HG03442 (cell line): ENCODE data around the gene C3orf33.
"Not testable (repeated sequence)": the region's sequence is repeated elsewhere in the genome, so short reads cannot be mapped to it uniquely, and the experiment has no call there.

Experiments
- ATAC-seq: cut with Tn5 transposase; IDR thresholded peaks from one replicate; pipeline ENCODE4 v1.9.1; 2021; ENCODE audit warnings: mild to moderate bottlenecking, moderate library complexity; ENCODE audit not compliant: unreplicated experiment

Gene C3orf33

GRCh38 chr3:155805802-155806618 lies at the start of gene C3orf33:
Gene C3orf33 (minus strand): TSS chr3:155806278. CDS start chr3:155806252, 26 bp downstream.
- peak; percentile 92 for ATAC-seq

- ATAC-seq, result peak; percentile 92
These were observed 48.3 kb upstream of the C3orf33 start, which contains the start of gene SLC33A1 for GRCh38 chr3:155854141-155854940. Gene SLC33A1 (minus strand): TSS chr3:155854427. CDS start chr3:155853997, 430 bp downstream.

GRCh38 chr3:155853214-155854140 lies 47.4 kb upstream of the C3orf33 start:
- ATAC-seq, result peak; percentile 0

- ATAC-seq, result no peak
These were observed 46.3 kb upstream of the C3orf33 start for GRCh38 chr3:155852341-155852740.

- not testable (repeated sequence) for ATAC-seq
These were observed 43.3 kb upstream of the C3orf33 start for GRCh38 chr3:155849404-155849803.

- no peak for ATAC-seq
These were observed 41.9 kb upstream of the C3orf33 start for GRCh38 chr3:155847993-155848392.

- ATAC-seq, result no peak
These were observed 40.0 kb upstream of the C3orf33 start for GRCh38 chr3:155846119-155846518.

- ATAC-seq, result peak; percentile 54
These were observed 37.5 kb upstream of the C3orf33 start for GRCh38 chr3:155843569-155843968.

- no peak for ATAC-seq
These were observed 29.4 kb upstream of the C3orf33 start for GRCh38 chr3:155835341-155836071.

- ATAC-seq, result not testable (repeated sequence)
These were observed 22.5 kb upstream of the C3orf33 start for GRCh38 chr3:155828490-155829098.

GRCh38 chr3:155815030-155815545 lies 9.0 kb upstream of the C3orf33 start:
- ATAC-seq, result no peak

GRCh38 chr3:155813224-155813623 lies 7.1 kb upstream of the C3orf33 start:
- ATAC-seq, result not testable (repeated sequence)

- ATAC-seq, result no peak
These were observed 3.1 kb upstream of the C3orf33 start for GRCh38 chr3:155809181-155809580.

GRCh38 chr3:155807823-155808222 lies 1.7 kb upstream of the C3orf33 start:
- ATAC-seq, result no peak

- ATAC-seq, result peak; percentile 56
These were observed 775 bp downstream of the C3orf33 start for GRCh38 chr3:155805204-155805801.

- no peak for ATAC-seq
These were observed 1.8 kb downstream of the C3orf33 start for GRCh38 chr3:155804323-155804722.

GRCh38 chr3:155792532-155792931 lies 13.5 kb downstream of the C3orf33 start:
- no peak for ATAC-seq

- ATAC-seq, result no peak
These were observed 14.9 kb downstream of the C3orf33 start for GRCh38 chr3:155791190-155791589.
